ENCODE measurements around the gene KLHL22. TPM values are rescaled to one million over a fixed set of nuclear protein-coding genes. Genes with fewer than 3 reads are reported as not detected.

Gene KLHL22
- total RNA-seq, 1 experiment from 2014 or later, result 14.5 TPM

DNA sequence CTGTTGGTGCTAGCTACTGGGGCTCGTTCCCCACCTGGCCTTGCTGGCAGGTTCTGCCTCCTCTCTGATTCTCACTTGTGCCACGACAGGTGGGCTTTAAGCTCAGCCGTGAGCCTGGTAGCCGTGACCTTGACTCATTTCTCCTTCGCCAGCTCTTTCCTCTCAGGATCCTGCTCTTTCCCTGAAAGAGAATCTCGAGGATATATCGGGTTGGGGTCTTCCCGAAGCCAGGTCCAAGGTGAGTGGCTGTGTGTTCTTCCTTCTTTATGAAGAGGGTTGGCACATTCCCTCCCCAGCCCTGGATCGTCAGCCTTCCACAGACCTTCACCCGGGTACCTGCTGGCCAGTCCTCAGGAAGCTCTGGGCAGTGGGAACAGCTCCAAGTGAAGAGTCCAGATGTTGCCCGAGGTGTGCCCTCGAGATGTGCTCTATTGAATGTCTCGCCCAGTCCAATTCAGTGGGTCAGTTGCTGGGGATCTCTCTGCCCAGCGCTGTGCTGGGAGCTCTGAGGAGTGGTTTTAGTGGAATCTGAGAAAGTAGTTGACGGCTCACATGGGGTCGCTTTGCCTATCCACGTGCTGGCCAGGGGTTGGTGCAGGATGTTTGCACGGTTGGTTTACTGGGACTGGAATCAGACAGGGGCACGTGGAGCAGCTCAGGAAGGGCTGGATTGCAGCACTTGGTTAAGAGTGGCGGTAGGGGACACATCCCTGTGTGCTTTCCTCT, 100.3 kb downstream of the KLHL22 start:
- BruUV-seq (replicated peaks), result no TSS peak
- in situ Hi-C loops (cut with HindIII; ENCODE audit: low pct_unique_long_range_greater_than_20kb, low sequenced_read_pairs), result no loop called here
- TF ChIP-seq, protein P1, sequence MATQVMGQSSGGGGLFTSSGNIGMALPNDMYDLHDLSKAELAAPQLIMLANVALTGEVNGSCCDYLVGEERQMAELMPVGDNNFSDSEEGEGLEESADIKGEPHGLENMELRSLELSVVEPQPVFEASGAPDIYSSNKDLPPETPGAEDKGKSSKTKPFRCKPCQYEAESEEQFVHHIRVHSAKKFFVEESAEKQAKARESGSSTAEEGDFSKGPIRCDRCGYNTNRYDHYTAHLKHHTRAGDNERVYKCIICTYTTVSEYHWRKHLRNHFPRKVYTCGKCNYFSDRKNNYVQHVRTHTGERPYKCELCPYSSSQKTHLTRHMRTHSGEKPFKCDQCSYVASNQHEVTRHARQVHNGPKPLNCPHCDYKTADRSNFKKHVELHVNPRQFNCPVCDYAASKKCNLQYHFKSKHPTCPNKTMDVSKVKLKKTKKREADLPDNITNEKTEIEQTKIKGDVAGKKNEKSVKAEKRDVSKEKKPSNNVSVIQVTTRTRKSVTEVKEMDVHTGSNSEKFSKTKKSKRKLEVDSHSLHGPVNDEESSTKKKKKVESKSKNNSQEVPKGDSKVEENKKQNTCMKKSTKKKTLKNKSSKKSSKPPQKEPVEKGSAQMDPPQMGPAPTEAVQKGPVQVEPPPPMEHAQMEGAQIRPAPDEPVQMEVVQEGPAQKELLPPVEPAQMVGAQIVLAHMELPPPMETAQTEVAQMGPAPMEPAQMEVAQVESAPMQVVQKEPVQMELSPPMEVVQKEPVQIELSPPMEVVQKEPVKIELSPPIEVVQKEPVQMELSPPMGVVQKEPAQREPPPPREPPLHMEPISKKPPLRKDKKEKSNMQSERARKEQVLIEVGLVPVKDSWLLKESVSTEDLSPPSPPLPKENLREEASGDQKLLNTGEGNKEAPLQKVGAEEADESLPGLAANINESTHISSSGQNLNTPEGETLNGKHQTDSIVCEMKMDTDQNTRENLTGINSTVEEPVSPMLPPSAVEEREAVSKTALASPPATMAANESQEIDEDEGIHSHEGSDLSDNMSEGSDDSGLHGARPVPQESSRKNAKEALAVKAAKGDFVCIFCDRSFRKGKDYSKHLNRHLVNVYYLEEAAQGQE (IDR thresholded peaks at IDR 0.05; ENCODE audit: insufficient read depth in 1 of 2, low read depth in 2 of 2, low read length in 1 of 2), result no peak
- TF ChIP-seq TCF7L2 (IDR thresholded peaks at IDR 0.05; ENCODE audit: low read depth, low read length), result no peak
- TF ChIP-seq POLR2AphosphoS5 (IDR thresholded peaks at IDR 0.05; ENCODE audit: low read depth, low read length), result no peak
- TF ChIP-seq, protein P2, sequence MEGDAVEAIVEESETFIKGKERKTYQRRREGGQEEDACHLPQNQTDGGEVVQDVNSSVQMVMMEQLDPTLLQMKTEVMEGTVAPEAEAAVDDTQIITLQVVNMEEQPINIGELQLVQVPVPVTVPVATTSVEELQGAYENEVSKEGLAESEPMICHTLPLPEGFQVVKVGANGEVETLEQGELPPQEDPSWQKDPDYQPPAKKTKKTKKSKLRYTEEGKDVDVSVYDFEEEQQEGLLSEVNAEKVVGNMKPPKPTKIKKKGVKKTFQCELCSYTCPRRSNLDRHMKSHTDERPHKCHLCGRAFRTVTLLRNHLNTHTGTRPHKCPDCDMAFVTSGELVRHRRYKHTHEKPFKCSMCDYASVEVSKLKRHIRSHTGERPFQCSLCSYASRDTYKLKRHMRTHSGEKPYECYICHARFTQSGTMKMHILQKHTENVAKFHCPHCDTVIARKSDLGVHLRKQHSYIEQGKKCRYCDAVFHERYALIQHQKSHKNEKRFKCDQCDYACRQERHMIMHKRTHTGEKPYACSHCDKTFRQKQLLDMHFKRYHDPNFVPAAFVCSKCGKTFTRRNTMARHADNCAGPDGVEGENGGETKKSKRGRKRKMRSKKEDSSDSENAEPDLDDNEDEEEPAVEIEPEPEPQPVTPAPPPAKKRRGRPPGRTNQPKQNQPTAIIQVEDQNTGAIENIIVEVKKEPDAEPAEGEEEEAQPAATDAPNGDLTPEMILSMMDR (IDR thresholded peaks at IDR 0.05), result no peak
- no peak for TF ChIP-seq SIN3A (IDR thresholded peaks at IDR 0.05; ENCODE audit: borderline replicate concordance, insufficient read depth, low read depth, low read length)
- no peak for DNase-seq (ENCODE audit: low read depth, low spot score)
- POLR2A ChIA-PET, result no interaction called here
- Histone ChIP-seq H3K27ac (ENCODE audit: low read length) (no peak overlapping the region), H3K4me1 (ENCODE audit: control insufficient read depth, insufficient read depth, low read length) (peaks cover 5% of the 10 kb centered on the region; the same call in 1 of the 2 replicates), H3K9me3 (ENCODE audit: control insufficient read depth, insufficient read depth, low read depth, low read length) (no peaks in the 10 kb centered on the region), H3K36me3 (ENCODE audit: control insufficient read depth, insufficient read depth, low read length) (no peaks in the 10 kb centered on the region; the same call in 1 of the 2 replicates), H3K4me3 (ENCODE audit: low read depth in 2 of 2, low read length in 2 of 2) (peak overlapping the region; percentile 69 to 72), H3K27me3 (ENCODE audit: control insufficient read depth, insufficient read depth, low read length) (no peaks in the 10 kb centered on the region)
- intact Hi-C loops (cut with micrococcal nuclease; ENCODE audit: unreplicated experiment), result no loop called here
- CTCF ChIA-PET, result no interaction called here
- no peak for ATAC-seq

DNA sequence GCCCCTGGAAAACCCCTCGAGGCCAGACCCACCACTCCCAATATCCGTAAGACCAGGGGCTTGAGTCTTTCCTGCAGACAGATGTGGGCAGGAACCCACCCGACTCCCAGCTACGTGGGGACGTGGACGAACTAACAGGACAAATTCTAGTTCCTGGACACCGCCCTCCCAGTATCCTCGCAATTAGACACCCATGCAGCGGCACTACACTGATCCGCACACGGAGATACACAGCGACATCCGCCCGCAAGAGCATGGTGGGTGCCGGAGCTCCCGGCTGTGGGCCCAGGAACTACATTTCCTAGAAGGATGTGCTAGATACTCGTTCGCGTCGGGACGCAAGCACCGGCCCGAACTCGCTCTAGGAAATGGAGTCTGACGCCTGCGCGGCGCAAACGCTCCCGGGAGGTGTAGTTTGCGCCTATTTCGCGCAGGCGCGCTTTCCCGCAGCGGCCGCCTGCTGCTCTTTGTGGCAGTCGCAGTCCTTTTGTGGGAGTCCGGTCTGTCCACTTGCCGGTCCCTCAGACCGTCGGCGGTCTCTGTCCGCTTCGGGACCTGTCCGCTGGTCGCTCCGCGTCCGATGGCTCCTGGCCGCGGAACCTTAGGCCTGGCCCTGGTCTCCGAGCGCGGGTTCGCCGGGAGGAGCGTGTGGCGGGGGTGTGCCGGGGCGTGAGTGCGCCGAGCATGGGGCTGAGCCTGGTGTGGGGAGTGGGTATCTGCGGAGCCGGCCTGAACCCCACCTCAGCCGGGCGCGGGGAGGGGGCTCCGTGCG, 101.7 kb downstream of the KLHL22 start, which contains the start of gene ZNF74:
Gene ZNF74 (plus strand): TSS at position 447 of the 772 bp plus-strand sequence. CDS start 478 bp downstream, outside the sequence.
- POLR2A ChIA-PET, result interaction anchor here (0.6 kb wide), 2 partner anchors 18 to 29 kb away, joined by 5 to 9 read pairs; no protein-coding TSS in a partner anchor
- peak; percentile 97 for ATAC-seq
- peaks cover 5% of the 10 kb centered on the region; the same call in 1 of the 2 replicates for H3K4me1 ChIP-seq (ENCODE audit: control insufficient read depth, insufficient read depth, low read length)

More for the DNA sequence above, 101.7 kb downstream of the KLHL22 start, which contains the start of gene ZNF74:
- intact Hi-C loops (cut with micrococcal nuclease; ENCODE audit: unreplicated experiment), result no loop called here
- BruUV-seq (replicated peaks), result no TSS peak
- CTCF ChIA-PET, result interaction anchor here (0.5 kb wide), 1 partner anchor 11 kb away, joined by 4 read pairs; no protein-coding TSS in a partner anchor
- TF ChIP-seq, protein P1 (IDR thresholded peaks at IDR 0.05; ENCODE audit: insufficient read depth in 1 of 2, low read depth in 2 of 2, low read length in 1 of 2), result no peak
- TF ChIP-seq, protein P2 (IDR thresholded peaks at IDR 0.05), result no peak
- no peak for TF ChIP-seq TCF7L2 (IDR thresholded peaks at IDR 0.05; ENCODE audit: low read depth, low read length)
- TF ChIP-seq SIN3A (IDR thresholded peaks at IDR 0.05; ENCODE audit: borderline replicate concordance, insufficient read depth, low read depth, low read length), result no peak
- TF ChIP-seq POLR2AphosphoS5 (IDR thresholded peaks at IDR 0.05; ENCODE audit: low read depth, low read length), result peak; percentile 83
- DNase-seq (ENCODE audit: low read depth, low spot score), result peak; percentile 42
- Histone ChIP-seq H3K27me3 (ENCODE audit: control insufficient read depth, insufficient read depth, low read length) (no peaks in the 10 kb centered on the region), H3K36me3 (ENCODE audit: control insufficient read depth, insufficient read depth, low read length) (no peaks in the 10 kb centered on the region; the same call in 1 of the 2 replicates), H3K4me3 (ENCODE audit: low read depth in 2 of 2, low read length in 2 of 2) (peak within 1 kb of the TSS; percentile 69 to 72), H3K27ac (ENCODE audit: low read length) (peak within 1 kb of the TSS; percentile 86), H3K9me3 (ENCODE audit: control insufficient read depth, insufficient read depth, low read depth, low read length) (no peaks in the 10 kb centered on the region)
- in situ Hi-C loops (cut with HindIII; ENCODE audit: low pct_unique_long_range_greater_than_20kb, low sequenced_read_pairs), result no loop called here

Measured in Panc1 (cell line).